Ishikawa (cell line): ENCODE measurements around the gene ATG16L2.

Experiments
- CEBPB ChIP-seq: IDR thresholded peaks from 2 replicates; pipeline ENCODE4 v1.6.1; 2012
- CREB1 ChIP-seq: IDR thresholded peaks from 2 replicates; pipeline ENCODE4 v1.6.1; 2012; ENCODE audit warnings: low read depth
- EGR1 ChIP-seq: IDR thresholded peaks from 2 replicates; pipeline ENCODE4 v1.6.1; 2012
- EP300 ChIP-seq: IDR thresholded peaks from 2 replicates; pipeline ENCODE4 v1.6.1; 2012; ENCODE audit warnings: borderline replicate concordance
- FOXM1 ChIP-seq: IDR thresholded peaks from 2 replicates; pipeline ENCODE4 v1.6.1; 2012; ENCODE audit warnings: low read depth, borderline replicate concordance
- NFIC ChIP-seq: IDR thresholded peaks from 2 replicates; pipeline ENCODE4 v1.6.1; 2012
- RAD21 ChIP-seq: IDR thresholded peaks from 2 replicates; pipeline ENCODE4 v1.6.1; 2012; ENCODE audit warnings: low read depth
- TAF1 ChIP-seq: IDR thresholded peaks from 2 replicates; pipeline ENCODE4 v1.6.1; 2012; ENCODE audit warnings: low read depth, mild to moderate bottlenecking
- TCF12 ChIP-seq: IDR thresholded peaks from 2 replicates; pipeline ENCODE4 v1.6.1; 2012; ENCODE audit warnings: low read depth
- TEAD4 ChIP-seq: IDR thresholded peaks from 2 replicates; pipeline ENCODE4 v1.6.1; 2012
- USF1 ChIP-seq: IDR thresholded peaks from 2 replicates; pipeline ENCODE4 v1.6.1; 2012
- YY1 ChIP-seq: IDR thresholded peaks from 2 replicates; pipeline ENCODE4 v1.6.1; 2012; ENCODE audit warnings: low read depth
- ZBTB7A ChIP-seq: IDR thresholded peaks from 2 replicates; pipeline ENCODE4 v1.6.1; 2012; ENCODE audit warnings: low read depth
- TF ChIP-seq, protein P1 (sequence below): IDR thresholded peaks from 2 replicates; pipeline ENCODE4 v1.6.1; 2012; ENCODE audit warnings: low read depth, mild to moderate bottlenecking
- TF ChIP-seq, protein P2 (sequence below): IDR thresholded peaks from 2 replicates; pipeline ENCODE4 v1.6.1; 2012

ATG16L2 gene

GRCh38 chr11:72768581-72768980 lies 45.6 kb upstream of the ATG16L2 start:
- no peak for TF ChIP-seq FOXM1
- TF ChIP-seq TCF12 = no peak
- TF ChIP-seq RAD21 = no peak
- no peak for TF ChIP-seq ZBTB7A
- no peak for TF ChIP-seq NFIC
- no peak for TF ChIP-seq CEBPB
- no peak for TF ChIP-seq TEAD4
- TF ChIP-seq EGR1 = no peak
- no peak for TF ChIP-seq TAF1
- TF ChIP-seq USF1 = no peak
- TF ChIP-seq, protein P1, sequence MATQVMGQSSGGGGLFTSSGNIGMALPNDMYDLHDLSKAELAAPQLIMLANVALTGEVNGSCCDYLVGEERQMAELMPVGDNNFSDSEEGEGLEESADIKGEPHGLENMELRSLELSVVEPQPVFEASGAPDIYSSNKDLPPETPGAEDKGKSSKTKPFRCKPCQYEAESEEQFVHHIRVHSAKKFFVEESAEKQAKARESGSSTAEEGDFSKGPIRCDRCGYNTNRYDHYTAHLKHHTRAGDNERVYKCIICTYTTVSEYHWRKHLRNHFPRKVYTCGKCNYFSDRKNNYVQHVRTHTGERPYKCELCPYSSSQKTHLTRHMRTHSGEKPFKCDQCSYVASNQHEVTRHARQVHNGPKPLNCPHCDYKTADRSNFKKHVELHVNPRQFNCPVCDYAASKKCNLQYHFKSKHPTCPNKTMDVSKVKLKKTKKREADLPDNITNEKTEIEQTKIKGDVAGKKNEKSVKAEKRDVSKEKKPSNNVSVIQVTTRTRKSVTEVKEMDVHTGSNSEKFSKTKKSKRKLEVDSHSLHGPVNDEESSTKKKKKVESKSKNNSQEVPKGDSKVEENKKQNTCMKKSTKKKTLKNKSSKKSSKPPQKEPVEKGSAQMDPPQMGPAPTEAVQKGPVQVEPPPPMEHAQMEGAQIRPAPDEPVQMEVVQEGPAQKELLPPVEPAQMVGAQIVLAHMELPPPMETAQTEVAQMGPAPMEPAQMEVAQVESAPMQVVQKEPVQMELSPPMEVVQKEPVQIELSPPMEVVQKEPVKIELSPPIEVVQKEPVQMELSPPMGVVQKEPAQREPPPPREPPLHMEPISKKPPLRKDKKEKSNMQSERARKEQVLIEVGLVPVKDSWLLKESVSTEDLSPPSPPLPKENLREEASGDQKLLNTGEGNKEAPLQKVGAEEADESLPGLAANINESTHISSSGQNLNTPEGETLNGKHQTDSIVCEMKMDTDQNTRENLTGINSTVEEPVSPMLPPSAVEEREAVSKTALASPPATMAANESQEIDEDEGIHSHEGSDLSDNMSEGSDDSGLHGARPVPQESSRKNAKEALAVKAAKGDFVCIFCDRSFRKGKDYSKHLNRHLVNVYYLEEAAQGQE = no peak
- TF ChIP-seq, protein P2, sequence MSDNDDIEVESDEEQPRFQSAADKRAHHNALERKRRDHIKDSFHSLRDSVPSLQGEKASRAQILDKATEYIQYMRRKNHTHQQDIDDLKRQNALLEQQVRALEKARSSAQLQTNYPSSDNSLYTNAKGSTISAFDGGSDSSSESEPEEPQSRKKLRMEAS = no peak
- TF ChIP-seq YY1 = no peak
- no peak for TF ChIP-seq EP300
- TF ChIP-seq CREB1 = no peak

- TF ChIP-seq EGR1 (no peak), NFIC (no peak), ZBTB7A (no peak), YY1 (no peak), FOXM1 (no peak), TEAD4 (no peak)
Measured at GRCh38 chr11:72769680-72770079, 44.5 kb upstream of the ATG16L2 start.

GRCh38 chr11:72770799-72771198 lies 43.4 kb upstream of the ATG16L2 start:
- TF ChIP-seq USF1 (no peak), TEAD4 (no peak), TAF1 (no peak), EGR1 (no peak), YY1 (no peak), RAD21 (no peak), TCF12 (no peak), FOXM1 (no peak), CEBPB (no peak), NFIC (no peak), CREB1 (no peak), EP300 (no peak), ZBTB7A (no peak)
- TF ChIP-seq, protein P1 = no peak
- TF ChIP-seq, protein P2 = no peak

GRCh38 chr11:72771507-72771906 lies 42.7 kb upstream of the ATG16L2 start:
- TF ChIP-seq EP300 (no peak), FOXM1 (no peak)
- TF ChIP-seq, protein P2 = no peak

GRCh38 chr11:72772059-72772458 lies 42.2 kb upstream of the ATG16L2 start:
- TF ChIP-seq USF1 (no peak), ZBTB7A (no peak), CEBPB (no peak), RAD21 (no peak), EP300 (no peak), CREB1 (no peak), EGR1 (no peak)
- TF ChIP-seq, protein P2 = no peak
- TF ChIP-seq, protein P1 = no peak
